DMS 273 (cell line): ENCODE data around the gene MYO19.
"Not testable (repeated sequence)": the region's sequence is repeated elsewhere in the genome, so short reads cannot be mapped to it uniquely, and the experiment has no call there.

ENCODE experiments used
- DNase-seq: peaks from one replicate; lab custom pipeline; 2025; ENCODE audit not compliant: unreplicated experiment; lab: John Stamatoyannopoulos, UW

Gene MYO19

GRCh38 chr17:36501963-36502362 lies 32.7 kb downstream of the MYO19 start:
- no peak for DNase-seq

GRCh38 chr17:36501351-36501750 lies 33.3 kb downstream of the MYO19 start:
- DNase-seq: no peak

- no peak for DNase-seq
These were observed 33.9 kb downstream of the MYO19 start for GRCh38 chr17:36500745-36501225.

DNA sequence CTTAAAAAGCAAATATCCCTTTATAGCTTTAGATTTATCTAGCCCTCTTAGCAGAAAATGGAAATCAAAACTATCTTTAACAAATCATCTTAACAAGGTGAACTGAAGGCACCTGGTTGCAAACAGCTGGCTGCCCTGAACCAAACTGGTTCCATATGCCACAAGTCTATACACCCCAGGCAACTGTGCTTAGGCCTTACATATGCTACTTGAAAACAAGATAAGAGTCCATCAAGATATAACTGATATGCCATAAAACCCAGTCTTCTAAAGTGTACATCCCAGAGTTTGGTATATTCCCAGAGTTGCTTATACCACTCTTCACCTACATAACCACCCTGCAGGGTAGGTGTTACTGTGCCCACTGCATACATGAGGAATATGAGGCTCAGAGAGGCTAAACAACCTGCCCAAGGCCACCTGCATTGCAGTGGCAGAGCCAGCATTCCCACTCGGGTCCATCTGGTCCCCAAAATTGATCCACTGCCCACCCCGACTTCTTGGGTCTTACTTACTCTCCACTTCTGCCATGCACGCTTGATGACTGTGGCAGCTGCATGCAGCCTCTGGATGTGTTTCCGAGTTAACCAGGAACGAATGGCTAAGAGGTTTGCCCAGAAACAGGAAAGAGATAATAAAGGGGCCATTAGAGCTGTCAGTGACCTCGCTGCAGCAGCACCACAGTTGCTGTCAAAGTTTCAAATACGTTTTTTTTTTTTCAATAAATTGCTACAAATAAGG lies 35.9 kb downstream of the MYO19 start:
- DNase-seq: no peak

- no peak for DNase-seq
These were observed 36.5 kb downstream of the MYO19 start for GRCh38 chr17:36498155-36498554.

DNA sequence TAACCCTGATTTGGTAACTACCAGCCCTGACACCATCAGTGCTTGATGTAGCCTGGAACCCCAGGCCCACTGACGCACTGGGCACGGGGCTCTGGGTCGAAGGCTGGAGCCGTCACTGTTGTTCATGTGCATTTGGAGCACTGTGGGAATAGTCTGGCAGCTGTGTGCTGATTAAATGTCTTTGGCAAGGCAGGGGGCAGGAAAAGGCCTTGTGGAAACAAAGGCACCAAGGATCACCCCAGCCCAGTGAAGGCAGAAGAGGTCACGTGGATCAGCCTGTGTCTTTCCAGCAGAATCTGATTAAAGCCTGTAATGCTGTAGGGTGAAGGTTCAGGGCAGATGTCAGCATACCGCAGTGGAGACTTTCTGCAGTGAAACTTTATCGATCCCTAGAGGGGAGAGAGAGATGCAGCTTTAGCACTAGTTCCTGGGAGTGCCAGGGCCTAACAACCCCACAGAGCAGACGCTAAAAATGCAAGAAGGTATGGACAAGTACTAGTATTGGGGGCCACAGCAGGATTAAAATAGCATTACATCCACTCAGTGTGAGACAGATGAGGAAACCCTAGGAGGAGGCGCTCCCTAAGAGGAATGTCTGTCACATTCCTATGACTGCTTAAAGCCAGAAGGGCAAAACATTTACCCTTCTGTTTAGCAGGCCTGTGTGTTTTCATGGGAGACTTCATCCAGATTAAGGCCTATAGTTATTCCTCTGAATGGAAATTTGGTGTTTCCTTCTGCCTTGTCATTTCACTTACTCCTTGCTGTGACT lies 38.5 kb downstream of the MYO19 start:
- no peak for DNase-seq

DNA sequence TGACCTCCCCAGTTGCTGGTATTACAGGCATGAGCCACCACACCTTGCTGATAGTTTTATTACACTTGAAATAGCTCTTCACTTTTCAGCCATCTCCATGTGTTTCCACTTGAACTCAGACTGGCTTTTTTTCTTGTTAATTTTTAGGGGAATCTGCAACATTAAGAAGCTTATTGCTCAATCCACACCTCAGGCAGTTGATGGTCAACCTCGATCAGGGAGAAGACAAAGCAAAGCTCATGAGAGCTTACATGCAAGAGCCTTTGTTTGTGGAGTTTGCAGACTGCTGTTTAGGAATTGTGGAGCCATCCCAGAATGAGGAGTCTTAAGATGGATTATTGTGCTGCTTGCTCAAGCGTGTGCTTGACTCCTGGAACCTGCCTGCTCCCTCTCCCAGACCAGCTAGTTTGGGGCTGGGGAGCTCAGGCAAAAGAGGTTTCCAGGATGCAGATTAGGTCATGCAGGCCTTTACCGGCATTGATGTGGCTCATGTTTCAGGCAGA lies 39.5 kb downstream of the MYO19 start:
- DNase-seq: no peak

DNA sequence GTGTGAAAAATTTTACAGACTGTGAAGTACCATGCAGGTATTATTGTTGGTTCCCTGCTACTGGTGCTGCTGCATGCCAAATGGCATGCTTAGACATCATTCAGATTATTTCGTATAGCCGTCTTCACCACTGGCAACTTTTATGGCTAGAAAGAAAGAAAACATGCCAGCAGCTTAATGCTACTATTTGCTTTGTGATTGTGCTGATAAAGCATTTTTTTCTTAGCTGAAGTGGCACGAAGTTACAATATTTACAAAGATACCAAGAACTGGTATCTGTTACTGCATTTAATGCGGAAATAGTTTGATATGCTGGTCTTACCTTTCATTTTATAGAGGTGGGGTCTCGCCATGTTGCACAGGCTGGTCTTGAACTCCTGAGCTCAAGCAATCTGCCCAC lies 40.0 kb downstream of the MYO19 start:
- DNase-seq: no peak

DNA sequence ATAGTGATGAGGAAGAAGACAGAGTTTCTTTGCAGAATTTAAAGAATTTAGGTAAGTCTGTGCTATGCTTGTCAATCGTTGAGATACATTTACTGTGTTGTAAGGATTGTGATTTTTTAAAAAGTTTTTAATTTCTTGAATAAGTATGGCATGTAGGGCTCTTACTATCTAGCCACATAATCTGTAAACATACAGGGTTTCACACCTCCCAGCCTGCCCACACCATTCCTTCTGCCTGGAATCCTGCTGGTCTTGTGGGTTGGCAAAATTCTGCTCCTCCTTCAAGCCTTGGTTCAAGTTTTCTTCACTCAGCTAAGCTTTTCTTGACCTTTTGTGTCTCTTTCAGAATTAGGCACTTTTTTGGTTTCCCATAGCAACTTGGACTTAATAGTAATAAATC lies 40.7 kb downstream of the MYO19 start:
- no peak for DNase-seq

GRCh38 chr17:36486204-36487194 lies 48.2 kb downstream of the MYO19 start, which contains the start of gene ZNHIT3:
Gene ZNHIT3, plus strand, starts transcription at chr17:36486681. Its CDS starts 19 bp downstream, at chr17:36486700.
- peak; percentile 97 for DNase-seq

DNA sequence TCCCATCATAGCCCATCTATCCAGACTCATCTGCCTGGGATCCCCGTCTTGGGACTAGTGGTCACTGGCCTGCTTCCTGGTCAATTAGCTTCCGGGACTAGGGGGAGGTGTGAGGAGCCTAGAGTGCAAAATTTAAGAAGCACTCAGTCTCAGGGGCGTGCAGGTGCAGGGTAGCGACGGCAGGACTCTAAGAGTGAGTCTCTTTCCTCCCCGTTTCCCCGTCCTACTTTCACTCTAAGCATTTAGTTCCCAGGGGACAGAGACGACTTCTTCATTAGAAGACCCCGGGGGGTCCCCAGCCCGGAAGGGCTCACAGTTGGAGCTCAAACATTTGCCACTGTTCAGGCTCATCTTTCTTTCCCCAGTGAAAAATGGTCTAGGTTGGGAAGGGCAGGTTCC lies 48.9 kb downstream of the MYO19 start:
- DNase-seq: no peak

GRCh38 chr17:36485027-36485426 lies 49.6 kb downstream of the MYO19 start:
- no peak for DNase-seq

- DNase-seq: not testable (repeated sequence)
These were observed 50.6 kb downstream of the MYO19 start for GRCh38 chr17:36484021-36484420.

DNA sequence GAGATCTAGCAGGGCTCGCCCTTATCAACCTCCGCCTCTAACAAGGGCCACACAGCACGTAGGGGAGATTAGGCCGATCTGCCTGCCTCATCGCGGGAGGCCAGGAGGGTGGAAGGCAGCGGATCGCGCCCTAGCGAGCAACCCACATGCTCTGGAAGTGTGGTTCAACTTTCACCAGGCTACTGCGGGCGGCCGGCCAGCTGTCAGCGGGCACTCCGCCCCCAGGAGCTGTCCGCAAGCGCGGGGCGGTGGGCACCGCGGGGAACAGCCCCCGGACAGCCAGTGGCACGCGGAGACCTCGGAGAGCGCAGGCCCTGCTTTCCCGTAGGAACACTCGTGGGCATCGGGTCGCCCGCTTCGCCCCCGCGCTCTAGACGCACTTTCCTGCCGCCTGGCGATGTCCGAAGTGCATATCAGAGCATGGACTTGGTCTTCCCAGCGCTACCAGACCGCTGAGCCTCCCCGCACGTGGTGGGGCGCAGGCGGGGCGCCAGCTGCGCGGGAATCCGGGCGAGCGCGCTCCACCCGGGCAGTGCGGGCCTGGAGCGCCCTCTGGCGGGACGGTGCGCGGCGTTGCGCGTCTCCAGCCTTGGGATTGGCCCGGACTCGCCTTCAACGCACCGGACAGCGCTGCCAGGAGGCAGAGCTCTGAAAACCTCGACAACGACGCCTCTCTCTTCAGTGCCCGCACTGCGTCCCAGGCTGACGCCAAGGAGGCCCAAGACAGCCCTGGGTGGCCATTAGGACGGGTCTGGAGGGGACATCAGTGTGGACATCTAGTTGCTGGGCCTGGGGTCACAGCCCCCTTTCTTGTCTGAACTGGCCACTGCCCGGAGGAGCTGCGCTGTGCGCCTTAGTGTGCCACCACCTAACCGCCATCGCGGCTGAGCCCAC lies 51.8 kb downstream of the MYO19 start:
- peak; percentile 95 for DNase-seq

DNA sequence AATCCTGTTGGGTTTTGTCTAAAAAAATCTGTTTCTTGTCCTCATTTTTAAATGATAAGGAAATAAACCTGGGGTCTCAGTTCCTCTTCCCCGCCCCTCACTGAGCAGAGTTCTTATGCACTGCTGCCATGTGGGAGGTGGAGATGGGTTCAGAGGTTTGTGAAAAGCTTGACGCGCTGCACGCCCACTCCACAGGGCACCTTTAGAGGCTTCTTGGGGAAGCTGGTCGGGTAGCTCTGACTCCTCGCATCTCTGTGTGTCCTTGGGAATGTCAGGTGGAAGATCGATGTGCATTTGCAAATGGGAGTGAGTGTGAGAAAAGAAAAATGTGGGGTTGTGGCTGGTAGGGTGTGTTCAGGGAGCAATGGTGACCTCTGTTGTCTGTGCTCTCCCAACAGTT lies 52.8 kb downstream of the MYO19 start:
- DNase-seq: no peak

DNA sequence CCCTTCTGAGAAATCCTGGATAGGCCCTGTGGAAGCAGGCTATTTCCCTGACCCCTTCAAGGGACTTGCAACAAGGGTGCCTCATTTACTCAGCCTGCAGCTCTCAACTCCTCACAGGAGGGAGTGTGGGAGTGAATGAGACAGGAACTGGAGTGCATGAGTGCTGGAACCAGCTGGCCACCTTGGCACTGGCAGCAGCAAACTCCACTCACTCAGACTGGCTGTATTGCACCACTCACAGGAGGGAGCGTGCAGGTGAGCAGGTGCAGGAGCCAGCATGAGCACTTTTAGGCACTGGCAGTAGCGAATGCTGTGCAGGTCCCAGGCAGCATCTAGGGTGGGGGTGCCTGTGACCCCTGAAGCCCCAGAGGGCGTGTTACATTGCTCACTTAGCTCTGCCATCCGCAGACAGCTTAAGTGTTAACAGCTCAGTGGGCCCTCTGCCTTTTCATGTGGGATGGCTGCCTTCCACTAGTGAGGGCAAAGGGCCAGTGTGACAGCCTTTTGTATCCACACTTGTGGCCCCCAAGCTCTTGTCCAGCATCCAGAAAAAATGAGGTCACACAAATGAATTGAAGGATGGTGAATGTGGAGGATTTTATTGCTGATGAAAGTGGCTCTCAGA lies 59.2 kb downstream of the MYO19 start:
- DNase-seq: peak; percentile 28

DNA sequence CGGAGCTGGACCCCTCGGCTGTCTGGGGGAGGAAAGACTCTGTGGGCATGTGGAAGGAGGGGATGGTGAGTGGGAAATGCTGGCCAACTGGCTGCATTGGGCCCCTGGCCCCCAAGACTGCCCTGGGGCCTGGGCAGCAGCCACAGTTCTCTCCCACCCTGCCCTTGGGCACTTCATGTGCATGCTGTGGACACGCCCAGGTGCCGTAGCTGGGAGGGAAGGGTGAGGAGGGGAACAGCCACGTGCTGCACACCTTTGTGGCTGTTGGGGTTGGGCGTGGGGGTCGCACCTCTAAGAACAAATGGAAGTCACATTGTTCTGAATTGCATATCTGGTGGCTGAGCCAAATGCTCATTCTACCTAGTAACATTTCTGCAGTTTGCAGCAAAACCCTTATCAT lies 60.1 kb downstream of the MYO19 start:
- DNase-seq: no peak

DNA sequence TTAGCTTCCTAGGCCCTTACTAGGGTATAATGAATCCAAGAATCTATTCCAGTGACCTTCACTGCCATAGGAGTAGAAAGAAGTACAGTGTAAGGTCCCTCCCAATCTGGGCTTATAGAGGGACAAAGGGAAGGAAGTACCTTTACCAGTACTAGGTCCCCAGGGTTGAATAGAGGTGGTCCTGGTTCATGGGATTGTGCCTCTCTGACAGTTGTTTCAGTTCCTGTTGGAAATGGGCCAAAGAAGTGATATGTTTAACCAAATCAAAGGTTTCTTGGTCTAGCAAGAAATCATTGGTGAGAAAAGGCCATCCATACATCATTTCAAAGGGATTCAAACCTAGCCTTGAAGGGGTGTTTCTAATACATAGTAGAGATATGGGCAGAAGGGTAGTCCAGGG lies 64.2 kb downstream of the MYO19 start:
- DNase-seq: no peak

DNA sequence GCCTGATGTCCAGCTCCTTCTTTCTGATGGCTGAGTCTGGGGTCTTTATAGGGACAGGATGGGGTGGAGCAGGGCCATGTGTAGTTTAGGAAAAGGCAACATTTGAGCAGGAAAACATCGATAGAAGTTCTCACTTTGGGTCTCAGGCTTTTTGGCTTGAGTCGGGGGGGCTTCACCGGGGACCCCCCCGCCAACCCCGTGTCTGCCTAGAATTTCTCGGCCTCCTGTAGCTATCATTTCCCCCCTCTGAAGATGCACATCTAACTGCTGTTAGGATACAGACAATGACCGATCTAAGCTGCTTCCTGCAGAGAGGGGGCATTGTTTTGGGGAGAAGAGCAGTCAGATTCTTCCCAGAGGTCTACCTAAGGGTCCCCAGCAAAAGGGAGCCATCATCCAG lies 64.9 kb downstream of the MYO19 start:
- no peak for DNase-seq
